HG03520 (cell line): ENCODE results near the gene FAM131C.
"Not testable (repeated sequence)": the region's sequence is repeated elsewhere in the genome, so short reads cannot be mapped to it uniquely, and the experiment has no call there.

ENCODE experiments used
- ATAC-seq: cut with Tn5 transposase; IDR thresholded peaks from one replicate; pipeline ENCODE4 v1.9.1; 2021; ENCODE audit warnings: mild to moderate bottlenecking, moderate library complexity; ENCODE audit not compliant: unreplicated experiment

Gene FAM131C

DNA sequence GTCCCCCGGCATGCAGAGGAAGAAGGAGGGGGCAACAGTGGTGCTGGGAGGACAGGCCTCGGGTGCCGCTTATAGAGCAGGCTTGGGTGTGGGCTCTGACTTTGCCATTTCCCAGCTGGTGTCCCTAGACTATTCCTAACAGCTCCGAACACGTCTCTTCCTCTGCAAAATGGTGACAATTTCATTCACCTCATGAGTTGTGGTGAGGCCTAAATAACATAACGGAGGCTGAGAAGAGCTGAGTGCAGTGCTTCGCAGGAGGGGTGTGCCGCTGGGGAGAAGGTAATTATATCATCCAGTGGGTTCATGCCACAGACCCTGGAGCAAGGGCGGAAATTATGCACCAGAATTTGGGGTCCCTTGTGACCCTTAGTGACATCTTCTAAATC lies 10.8 kb downstream of the FAM131C start:
- not testable (repeated sequence) for ATAC-seq

DNA sequence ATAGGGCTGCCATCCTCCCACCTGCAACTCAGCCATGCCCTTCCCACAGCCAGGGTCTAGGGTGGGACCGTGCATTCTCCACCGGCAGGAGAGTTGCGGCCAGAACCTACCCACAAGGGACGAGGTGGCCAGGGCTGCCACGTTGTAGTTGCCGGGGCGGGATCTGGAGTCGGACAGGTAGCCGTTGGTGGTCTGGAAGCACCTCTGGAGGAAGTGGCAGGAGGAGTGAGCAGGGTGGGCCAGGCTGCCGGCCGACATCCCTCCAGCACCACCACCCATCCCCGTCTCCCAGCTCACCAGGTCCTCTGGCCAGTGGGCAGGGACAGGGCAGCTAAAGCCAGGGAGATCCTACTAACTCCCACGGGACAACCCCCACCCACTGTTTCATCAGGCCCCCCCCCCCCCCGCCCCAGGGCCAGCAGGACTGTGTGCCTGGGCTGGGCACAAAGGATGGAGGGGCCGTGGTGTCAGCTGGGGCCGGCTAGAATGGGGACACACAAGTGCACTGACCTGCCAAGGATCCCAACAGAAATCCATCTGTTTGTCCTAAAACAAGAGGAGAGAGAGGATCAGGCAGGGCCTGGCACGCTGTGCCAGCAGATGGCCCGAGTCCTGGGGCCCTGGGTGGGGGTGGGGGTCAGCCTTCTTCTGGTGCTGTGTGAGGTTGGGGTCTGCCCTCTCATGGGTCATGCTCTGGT lies 11.3 kb downstream of the FAM131C start:
- not testable (repeated sequence) for ATAC-seq

GRCh38 chr1:16061266-16061665 lies 12.2 kb downstream of the FAM131C start:
- ATAC-seq, result no peak

GRCh38 chr1:16058394-16059120 lies 14.9 kb downstream of the FAM131C start:
- ATAC-seq, result not testable (repeated sequence)

GRCh38 chr1:16057314-16057915 lies 16.0 kb downstream of the FAM131C start:
- not testable (repeated sequence) for ATAC-seq

DNA sequence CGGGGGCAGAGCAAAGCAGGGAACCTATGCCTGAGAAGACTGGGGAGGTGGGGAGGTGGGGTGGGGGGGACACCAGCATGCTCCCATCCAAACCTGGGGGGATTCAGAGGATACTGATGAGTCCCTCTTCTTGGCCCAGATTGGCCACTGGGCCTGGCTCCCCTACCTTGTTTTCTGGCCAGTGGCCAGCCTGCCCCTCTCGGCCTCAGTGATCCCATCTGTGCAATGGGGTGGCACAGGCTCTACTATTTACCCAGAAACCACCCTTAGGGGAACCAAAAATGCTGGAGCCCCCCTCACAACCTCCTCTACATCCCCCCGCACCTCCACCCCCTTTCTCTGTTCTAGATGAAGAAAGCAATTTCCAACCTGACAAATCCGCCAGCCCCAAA lies 16.9 kb downstream of the FAM131C start:
- ATAC-seq, result not testable (repeated sequence)

DNA sequence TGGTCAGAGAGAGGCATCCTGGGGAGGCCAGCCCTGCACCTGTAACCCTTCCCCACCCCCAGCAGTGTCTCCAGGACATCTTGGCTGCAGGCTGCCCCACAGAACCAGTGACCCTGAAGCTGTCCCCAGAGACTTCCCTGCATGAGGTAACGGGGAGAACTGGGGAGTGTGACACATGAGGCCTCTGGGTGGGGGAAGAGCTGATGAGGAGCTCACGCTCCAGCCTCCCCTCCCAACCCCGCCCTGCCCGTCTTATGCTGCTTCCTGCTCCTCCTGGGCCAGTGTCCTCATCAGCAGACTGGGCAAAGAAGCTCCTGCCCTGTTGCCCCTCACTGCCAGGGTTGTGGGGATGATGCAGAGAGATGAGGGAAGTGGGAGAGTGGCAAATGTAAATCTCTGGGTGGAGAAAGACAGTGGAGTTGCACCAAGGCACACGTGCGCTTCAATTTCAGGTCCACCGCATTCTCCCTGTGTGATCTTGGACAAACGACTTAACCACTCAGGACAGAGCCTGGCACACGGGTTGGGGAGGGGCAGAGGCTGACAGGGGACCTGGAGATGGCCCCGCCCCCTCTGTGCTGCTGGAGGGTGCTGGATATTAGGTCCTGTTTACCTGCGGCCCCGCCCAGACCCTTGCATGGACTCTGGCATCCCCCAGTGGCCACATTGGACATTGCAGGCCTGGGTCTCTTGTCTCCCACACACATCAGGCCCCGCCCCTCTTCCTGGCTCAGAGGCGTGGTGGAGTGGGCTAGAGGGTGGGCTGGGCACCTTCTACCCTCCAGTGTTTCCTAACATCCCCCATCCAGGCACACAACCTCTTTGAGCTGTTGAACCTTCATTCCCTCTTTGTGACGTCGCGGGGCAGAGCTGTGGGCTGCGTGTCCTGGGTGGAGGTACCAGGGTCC lies 17.6 kb downstream of the FAM131C start:
- peak; percentile 60 for ATAC-seq

DNA sequence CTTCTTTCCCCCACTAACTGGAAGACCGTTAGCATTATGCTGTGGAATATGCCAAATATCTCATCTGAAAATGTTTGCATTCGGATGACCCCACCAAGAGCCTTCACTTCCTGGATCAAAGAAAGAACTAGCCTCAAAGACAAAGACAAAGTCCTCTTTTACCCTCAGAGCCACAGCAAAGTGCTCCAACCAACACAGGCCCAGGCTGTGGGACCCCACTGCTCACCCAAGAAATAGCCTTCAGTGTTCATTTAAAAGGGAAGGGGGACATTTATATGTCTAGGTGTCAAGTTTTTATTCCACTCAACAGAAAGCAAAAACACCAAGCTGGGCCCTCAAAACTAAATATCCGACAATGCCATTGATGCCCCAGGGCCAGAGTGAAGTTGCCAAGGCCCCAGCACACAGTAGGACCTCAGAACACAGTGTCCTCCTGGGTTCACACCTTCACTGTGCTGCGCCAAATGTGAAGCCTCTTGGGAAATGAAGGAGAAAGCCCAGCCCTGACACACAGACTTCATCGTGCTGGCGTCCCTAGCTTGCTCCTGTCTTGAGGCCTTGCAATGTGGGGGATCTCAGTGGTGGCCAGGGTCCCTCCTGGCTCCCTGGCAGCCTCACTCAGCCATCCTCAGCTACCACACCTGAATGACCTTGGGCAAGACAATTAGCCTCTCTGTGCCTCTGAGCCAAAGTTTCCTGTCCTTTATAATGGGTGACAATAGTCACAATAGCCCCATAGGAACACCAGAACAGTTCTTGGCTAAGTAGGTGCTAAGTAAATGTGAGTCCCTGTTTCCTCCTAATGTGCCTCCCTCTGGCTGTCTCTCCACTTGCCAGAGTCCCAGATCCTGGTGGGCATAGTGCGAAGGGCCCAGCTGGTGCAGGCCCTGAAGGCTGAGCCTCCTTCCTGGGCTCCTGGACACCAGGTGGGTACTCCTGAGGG lies 18.6 kb downstream of the FAM131C start:
- no peak for ATAC-seq

DNA sequence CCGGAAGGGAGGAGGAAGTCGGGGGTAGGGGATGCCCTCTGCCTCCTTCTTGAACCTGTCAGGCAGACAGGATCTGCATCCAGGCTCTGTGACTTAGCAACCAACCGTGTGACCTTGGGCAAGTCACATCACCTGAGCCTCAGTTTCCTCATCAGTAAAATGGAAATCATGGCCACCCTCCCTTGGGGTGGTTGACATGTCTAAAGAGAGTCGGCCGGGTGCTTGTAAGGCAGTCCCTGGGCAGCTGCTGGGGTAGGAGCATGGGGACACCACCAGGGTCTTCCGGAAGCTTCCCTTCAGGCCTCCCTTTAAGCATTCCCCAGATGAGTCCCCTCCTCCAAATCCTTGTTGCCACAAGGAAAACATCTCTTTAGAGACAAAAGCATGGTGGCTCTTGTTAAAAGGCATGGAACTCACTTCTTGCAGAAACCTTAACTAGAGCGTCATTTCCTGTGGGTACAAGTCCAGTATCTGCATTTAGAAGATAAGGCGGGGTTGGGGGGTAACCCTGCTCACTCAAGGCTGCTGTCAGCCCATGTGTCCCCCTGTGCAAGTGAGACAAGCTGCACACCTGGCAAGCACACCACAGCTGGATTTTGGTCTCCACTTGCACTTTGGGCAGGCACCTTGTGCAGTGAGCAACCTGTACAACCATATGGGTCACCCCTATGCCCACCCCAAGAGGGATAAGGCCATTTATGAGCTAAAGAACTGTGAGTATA lies 19.5 kb downstream of the FAM131C start:
- ATAC-seq, result no peak

GRCh38 chr1:16051949-16052348 lies 21.5 kb downstream of the FAM131C start:
- ATAC-seq, result not testable (repeated sequence)

- ATAC-seq, result no peak
These were observed 22.4 kb downstream of the FAM131C start for GRCh38 chr1:16051039-16051438.

DNA sequence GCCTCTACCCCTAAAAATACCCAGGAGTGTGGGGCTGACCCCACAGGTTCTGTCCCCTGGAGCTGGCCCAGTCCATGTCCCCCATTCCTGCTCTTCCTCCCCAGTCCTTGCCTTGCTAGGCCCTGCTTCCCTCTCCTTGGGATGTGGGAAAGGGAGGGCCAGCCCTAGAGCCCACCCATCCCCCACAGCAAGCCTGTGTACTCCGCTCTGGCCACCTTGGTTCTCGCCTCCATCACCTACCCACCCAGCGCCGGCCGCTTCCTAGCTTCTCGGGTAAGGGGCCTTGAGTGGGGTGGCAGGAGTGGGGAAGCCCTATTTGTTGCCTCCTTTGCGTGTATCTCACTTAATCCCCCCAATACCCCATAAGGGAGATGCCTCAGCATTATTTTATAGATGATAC lies 23.1 kb downstream of the FAM131C start:
- ATAC-seq, result no peak

DNA sequence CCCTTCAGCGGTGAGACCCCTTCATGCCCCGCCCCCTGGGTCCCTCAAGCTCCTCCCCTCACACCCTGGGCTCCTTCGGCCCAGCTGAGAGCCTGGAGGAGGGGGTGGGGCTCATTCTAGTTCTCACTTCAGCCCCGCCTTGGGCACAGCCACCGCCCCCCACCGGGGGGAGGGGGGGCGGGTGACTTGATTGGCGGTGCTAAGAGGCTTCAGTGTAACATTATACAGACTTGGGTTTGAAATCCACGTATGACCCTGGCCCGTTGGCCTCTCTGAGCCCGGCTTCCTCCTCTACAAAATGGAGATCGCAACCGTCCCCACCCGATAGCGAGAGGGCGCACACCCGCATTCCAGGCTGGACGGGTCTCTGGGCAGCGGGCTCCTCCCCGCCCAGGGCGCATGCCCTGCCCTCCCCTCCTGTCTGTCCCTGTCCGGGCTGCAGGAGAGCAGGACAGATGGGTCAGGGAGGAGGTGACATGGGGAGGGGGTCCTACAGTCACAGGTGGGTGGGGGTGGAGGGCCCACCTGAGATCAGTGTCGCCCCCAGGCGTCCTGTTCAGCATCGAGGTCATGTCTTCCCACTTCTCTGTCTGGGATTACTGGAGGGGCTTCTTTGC lies 24.8 kb downstream of the FAM131C start:
- ATAC-seq, result no peak

- no peak for ATAC-seq
These were observed 25.5 kb downstream of the FAM131C start for GRCh38 chr1:16047791-16048475.

DNA sequence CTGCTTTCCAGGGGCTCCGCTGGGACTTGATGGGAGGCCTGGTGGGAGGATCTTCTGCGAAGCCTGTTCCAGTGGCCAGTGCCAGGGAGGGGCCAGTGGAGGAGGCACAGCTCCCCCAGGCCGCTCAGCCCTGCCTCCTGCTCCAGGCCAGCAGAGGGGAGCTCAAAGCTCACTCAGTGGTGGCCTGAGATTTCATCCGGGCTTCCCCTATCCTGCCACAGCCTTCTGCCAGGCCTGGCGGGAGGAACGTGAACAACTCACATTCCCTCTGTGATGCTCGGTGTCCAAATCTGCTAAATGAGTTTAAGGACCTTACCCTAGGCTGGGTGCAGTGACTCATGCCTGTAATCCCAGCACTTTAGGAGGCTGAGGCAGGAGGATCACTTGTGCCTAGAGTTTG lies 26.6 kb downstream of the FAM131C start:
- no peak for ATAC-seq

DNA sequence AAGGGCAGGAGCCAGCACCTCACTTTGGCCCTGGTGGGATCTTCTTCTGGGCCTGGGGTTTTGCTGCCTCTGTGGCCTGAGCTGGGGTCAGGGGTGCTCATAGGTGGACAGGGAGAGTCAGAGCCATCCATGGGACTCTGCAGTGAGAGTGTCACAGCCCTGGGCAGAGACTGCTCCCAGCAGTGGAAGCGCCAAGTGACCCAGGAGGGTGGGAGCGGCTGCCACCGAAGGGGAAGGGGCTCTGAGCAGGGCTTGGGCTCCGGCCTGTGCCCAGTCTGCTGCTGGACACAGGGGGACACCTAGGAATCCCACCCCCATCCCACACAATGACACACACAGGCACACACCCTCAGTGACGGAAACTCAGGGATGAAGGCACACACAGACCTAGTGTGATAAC lies 29.5 kb downstream of the FAM131C start:
- no peak for ATAC-seq

DNA sequence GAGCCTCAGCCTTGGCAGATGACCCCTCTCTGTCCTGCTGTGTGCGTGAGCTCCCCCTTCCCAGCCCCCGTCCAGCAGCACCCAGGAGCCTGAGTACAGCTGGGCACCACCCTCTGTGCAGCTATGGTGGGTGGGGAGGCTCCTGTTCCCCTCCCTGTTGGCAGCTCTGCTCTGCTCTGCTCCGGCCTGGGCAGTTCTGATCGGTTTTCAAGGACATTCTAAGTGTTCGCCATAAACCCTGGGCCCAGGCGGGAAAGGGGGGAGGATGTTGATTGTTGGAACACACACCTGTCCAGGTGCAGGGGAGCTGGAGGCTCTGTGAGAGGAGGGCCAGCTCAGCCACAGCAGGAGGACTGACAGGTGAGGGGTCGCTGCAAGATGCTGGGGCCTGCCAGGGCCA lies 29.9 kb downstream of the FAM131C start, which contains the start of gene CLCNKB:
CLCNKB (plus strand) TSS at position 262 of the 400 bp plus-strand sequence. CDS start 711 bp downstream, outside the sequence.
- ATAC-seq, result no peak

DNA sequence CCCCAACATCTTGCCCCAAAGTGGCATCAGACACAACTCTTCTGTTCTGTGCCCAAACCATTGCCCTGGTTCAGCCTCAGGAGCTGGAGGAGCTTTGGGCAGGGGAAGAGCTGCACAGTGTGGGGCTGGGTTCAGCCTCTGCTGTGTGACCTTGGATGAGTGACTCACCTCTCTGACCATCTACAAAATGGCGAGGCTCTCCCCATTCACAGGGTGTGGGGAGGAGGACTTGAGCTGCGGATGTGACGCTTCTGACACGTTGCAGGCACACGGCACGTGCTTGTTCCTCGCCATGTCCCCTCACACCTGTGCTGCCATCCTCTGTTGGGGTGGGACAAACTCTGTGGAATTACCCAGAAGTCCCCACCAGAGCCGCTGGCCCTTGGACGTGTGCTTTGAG lies 30.8 kb downstream of the FAM131C start:
- not testable (repeated sequence) for ATAC-seq
